Stimulated activated CD4-positive, alpha-beta T cell treated with anti-CD3 and anti-CD28 coated beads, Interleukin-1b, Interleukin-23, amount 100 ng/mL, for 4 hours (primary cell): Measurements from ENCODE around the gene ADAMTSL4.
"Not testable (repeated sequence)": the region's sequence is repeated elsewhere in the genome, so short reads cannot be mapped to it uniquely, and the experiment has no call there.

ENCODE experiments used
- DNase-seq, 2 donors: peaks; one replicate each; pipeline ENCODE4 v3.0.0-alpha.2; 2020; ENCODE audit warnings: low read depth in 2 of 2

ADAMTSL4 gene

GRCh38 chr1:150582371-150582770, 33.2 kb downstream of the ADAMTSL4 start:
- no peak for DNase-seq

- no peak for DNase-seq
Observed at GRCh38 chr1:150596095-150596892, 47.1 kb downstream of the ADAMTSL4 start.

GRCh38 chr1:150596976-150597375, 47.8 kb downstream of the ADAMTSL4 start:
- no peak for DNase-seq

GRCh38 chr1:150598346-150598745, 49.1 kb downstream of the ADAMTSL4 start:
- DNase-seq, result not testable (repeated sequence)

- no peak for DNase-seq
Observed at GRCh38 chr1:150601540-150601939, 52.3 kb downstream of the ADAMTSL4 start.

GRCh38 chr1:150602372-150602771, 53.2 kb downstream of the ADAMTSL4 start:
- not testable (repeated sequence) for DNase-seq

GRCh38 chr1:150603711-150604110, 54.5 kb downstream of the ADAMTSL4 start:
- DNase-seq, result no peak

- DNase-seq, result no peak
Observed at GRCh38 chr1:150604226-150604588, 55.0 kb downstream of the ADAMTSL4 start.

- DNase-seq, result not testable (repeated sequence)
Observed at GRCh38 chr1:150605451-150605731, 56.2 kb downstream of the ADAMTSL4 start.

- no peak for DNase-seq
Observed at GRCh38 chr1:150606463-150607142, 57.4 kb downstream of the ADAMTSL4 start.

GRCh38 chr1:150609732-150610131, 60.5 kb downstream of the ADAMTSL4 start:
- DNase-seq, result no peak
